GM21723 (cell line): Measurements from ENCODE around the gene LYPD4.
"Not testable (repeated sequence)": the region's sequence is repeated elsewhere in the genome, so short reads cannot be mapped to it uniquely, and the experiment has no call there.

Source experiments
- ATAC-seq: cut with Tn5 transposase; IDR thresholded peaks from one replicate; pipeline ENCODE4 v1.9.1; 2021; ENCODE audit warnings: mild to moderate bottlenecking, moderate library complexity; ENCODE audit not compliant: unreplicated experiment

LYPD4 gene

DNA sequence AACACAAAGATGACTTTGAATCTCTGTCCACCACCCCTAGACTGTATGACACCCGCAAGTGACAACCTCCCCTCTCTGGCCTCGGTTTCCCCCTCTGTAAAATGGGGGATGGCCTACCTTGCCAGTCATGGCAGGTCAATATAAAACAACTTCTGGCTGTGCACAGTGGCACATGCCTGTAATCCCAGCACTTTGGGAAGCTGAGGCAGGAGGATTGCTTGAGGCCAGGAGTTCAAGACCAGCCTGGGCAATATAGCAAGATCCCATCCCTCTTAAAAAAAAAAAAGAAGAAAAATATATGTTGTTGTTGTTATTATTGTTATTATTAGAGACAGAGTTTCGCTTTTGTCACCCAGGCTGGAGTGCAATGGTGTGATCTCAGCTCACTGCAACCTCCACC, 31.5 kb upstream of the LYPD4 start:
- ATAC-seq: not testable (repeated sequence)

DNA sequence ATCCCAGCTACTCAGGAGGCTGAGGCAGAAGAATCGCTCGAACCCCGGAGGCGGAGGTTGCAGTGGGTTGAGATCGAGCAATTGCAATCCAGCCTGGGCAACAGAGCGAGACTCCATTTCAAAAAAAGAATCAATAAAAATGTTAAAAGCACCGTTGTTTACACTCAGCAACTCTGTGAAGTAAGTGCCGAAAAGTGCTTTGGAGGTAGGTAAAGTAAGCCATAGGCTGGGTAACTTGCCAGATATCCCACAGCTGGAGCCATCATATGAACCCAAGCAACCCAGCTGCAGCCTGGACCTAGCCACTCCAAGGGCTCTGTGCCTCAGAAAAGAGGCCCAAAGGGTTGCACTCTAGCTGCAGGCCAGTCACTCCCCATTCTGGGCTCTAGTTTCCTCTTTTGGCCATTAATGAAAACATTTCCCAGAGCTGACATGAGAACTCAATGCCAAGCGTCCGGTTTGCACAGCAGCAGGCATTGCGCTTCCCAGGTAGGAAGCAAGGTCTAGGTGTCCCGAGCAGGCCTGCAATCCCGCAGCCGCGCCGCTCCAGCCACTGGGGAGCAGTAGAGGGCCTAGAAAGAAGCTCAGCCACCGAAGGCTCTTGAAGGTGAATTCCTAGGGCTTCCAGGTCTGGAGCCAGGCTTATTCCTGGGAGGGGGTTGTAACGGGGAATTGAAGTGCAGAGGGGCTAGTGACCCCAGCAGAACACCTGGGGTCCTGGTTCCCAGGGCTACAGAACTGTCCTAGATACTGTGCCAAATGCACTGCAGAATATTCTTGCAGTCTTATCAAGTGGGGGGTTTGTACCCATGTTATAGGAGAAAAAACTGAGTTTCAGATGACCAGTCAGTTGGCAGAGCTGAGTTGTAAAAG, 28.5 kb upstream of the LYPD4 start:
- no peak for ATAC-seq

DNA sequence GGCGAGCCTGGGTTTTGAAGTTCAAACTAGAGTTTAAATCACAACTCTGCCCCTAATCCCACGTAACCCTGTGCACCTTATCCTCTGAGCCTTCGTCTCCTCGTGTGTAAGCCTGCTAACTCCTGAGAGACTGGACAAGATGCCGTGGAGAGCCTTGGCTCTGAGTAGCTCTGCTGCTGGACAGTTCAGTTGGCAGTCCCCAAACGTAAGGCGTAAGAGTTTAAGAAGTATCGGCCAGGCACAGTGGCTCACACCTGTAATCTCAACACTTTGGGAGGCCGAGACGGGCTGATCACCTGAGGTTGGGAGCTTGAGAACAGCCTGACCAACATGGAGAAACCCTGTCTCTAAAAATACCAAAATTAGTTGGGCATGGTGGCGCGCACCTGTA, 27.9 kb upstream of the LYPD4 start:
- no peak for ATAC-seq

DNA sequence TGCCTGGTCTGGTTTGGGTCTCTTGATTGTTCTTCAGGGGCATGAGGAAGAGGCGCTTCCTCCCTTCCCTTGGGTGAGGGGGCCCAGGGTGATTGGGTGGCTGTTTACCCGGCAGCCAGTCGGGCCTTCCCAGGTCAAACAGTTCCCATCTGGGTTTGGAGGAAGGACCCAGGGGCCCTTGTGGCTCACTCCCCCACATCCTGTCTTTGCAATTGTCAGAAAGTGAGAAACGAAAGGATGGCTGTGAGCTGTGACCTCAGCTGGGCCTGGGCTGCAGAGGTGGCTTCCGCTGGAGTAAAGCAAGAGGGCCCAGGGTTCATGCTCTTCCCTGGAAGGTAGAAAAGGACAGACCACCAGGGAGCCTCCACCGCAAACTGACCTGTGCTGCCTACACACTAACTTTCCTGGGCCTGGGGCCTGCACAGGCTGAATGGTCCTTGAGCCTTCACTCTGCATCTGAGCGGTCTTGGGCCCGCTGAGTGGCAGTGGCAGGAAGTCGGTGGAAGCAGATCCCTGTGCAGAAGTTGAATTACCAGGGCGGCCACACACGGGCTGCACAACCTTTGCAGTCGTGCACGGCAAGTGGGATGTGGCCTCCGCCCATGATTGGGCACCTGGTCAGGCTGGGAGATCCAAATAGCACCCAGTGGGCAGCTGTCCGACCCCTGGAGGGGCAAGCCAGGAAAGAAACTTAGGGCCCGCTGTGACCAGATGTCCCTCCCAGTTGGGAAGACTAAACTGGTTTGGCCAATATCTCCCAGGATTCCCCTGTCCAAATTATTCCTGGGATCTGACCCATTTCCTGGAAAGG, 27.3 kb upstream of the LYPD4 start:
- ATAC-seq: peak; percentile 50

DNA sequence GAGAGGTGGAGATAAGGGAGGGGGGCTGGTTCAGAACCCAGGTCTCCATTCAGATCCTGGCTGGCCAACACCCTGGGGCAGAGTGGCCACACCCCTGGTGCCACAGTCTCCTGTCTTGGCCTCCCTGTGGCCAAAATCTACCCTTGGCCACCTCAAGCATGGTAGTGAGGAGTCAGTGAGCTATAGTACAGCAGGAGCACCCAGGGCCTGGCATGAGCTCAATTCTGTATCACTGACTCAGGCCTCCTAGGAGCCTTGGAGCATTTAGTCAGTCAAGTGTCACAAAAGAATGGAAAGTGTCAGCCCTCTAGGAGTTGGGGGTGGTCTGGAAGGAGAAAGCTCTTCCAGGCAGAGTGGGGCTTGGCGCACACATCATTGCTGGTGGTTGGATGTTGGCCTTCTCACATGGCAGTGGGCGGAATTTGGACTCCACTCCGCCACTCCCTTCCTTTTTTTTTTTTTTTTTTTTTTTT, 26.0 kb upstream of the LYPD4 start:
- ATAC-seq: no peak

DNA sequence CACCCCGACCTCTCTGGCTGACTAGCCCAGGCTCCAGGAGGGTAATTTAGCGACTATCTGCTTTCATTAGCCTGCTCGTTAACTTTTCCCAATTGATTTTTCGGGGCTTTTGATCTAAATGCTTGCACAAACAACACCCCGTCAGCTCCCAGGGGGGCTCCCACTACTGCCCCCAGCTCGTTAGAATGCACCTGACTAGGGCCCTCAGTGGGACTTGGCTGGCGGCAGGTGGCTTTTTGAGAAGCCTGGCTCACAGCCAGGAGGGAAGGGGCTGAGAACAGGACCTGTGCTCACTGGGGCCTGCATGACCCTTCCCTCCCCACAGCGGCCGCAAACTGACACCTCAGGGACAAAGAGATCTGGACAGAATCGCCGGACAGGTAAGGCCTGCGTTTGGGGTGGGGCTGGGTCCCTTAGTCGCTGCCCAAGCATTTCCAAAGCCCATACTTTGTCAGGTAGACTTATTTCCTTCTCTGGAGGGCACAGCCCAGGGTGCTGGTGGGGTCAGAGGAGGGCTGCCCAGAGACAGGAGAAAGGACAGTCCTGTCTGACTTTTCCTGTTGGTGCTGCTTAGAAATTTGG, 25.0 kb upstream of the LYPD4 start:
- no peak for ATAC-seq

DNA sequence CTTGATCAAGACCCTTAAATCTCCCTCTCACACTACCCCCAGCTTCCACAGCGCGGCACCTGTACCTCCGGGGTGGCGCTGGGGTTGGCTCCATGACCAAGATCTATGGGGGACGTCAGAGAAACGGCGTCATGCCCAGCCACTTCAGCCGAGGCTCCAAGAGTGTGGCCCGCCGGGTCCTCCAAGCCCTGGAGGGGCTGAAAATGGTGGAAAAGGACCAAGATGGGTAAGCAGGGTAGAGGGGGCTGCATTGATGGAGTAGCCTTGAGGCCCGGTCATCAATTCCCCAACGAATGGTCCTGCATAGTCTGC, 24.5 kb upstream of the LYPD4 start:
- ATAC-seq: no peak

DNA sequence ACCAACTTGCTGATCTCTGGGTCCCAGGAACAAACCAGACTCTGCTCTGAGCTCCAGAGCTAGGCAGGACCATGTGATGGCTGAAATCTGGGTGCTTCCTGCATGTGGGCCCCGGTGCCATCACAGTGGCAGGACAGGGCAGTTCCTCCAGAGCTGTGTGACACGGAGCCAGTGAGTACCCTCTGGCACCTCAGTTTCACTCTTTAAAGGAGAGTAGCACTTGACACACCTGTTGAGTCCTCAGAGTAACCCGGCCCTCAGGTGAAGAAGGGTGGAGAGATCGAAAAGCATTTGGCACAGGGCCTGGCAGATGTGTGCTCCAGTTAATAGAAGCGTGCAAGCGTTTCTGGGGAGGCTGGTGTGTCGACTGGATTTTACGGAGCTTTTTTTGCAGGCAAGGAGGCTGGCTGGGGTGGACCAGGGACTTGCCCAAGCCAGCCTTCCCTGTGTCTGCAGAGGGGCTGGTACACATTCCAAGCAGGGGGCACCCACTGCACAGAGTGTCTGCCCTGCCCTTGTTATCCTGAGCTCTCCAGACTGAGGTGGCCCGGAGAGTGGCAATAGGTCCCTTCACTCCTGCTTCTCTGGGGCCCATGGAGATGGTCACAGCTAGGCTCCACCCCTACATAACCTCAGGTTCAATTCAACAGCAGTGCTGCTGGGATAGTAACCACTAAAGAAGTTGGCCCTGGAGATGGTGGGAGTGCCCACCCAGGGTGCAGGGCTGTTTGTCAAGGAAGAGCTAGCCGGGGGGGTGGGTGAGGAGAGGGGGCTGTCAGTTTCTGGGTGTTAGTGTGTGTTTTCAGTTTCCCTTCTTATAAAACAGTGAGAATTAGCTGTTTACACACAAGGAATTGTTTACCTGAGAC, 23.9 kb upstream of the LYPD4 start:
- ATAC-seq: no peak

DNA sequence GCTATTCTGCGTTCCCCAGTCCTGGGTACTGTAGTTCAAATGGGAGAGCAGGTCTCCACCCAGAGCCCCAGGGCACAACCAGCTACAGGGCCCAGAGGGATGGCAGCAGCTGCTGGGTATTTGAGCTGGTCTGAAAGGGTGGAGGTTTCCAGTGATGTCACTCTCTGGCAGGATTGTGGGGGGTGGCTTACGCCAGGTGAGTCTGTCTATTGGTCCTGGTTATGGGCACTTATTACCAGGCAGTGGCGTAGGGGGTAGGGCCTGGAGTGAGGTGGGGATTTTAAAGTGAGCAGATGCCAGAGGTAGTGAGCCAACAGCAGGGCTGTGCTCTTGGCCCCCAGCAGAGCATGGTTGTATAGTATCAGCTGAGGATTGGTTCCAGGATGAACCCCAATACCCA, 21.8 kb upstream of the LYPD4 start:
- ATAC-seq: no peak

DNA sequence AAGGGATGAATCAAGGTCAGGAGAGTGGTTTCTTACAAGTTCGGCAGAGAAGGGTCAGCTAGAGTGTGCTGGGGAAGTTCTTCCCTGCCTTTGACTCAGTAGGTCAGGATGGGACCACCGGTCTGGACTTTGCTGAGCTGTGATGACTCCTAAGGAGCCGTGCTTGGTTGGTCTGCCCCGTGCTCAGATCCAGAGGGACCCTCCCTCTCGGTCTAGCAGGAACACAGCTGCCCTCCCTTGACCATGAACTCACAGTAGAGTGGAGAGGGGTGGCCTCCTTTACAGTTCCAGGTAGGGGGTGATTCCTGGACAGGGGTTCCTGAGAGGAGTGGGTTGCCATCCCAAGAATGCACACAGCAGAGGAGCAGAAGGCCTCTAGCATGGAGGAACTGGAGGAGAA, 19.9 kb upstream of the LYPD4 start:
- no peak for ATAC-seq

DNA sequence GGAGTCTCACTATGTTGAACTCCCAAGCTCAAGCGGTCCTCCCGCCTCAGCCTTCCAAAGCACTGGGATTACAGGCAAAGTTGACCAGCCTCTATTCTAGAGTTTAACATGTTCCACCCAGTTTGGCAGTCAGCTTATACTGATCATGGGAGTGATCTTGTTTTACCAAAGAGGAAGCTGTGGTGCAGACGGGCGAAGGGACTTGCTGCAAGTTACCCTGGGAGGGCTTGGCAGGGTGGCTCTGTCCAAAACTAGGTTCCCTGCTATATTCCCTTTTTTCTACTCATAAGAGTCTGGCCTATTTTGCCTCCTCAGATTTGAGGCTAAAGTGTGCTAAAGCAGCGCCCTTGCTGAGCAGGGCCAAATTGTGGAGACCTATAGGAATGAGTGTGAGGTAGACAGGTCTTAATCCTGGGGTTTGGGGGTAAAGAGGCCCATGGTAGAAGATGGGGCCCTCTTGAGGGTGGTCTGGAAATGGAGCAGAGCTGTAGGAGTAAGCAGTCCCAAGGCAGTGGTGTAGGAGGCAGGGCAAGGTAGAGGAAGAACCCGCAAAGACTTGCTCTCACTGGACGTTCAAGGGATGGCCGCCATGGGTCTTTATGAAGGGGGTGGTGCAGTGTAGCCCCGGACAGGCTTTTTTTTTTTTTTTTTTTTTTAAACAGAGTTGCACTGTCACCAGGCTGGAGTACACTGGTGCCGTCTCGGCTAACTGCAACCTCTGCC, 18.9 kb upstream of the LYPD4 start:
- ATAC-seq: no peak

DNA sequence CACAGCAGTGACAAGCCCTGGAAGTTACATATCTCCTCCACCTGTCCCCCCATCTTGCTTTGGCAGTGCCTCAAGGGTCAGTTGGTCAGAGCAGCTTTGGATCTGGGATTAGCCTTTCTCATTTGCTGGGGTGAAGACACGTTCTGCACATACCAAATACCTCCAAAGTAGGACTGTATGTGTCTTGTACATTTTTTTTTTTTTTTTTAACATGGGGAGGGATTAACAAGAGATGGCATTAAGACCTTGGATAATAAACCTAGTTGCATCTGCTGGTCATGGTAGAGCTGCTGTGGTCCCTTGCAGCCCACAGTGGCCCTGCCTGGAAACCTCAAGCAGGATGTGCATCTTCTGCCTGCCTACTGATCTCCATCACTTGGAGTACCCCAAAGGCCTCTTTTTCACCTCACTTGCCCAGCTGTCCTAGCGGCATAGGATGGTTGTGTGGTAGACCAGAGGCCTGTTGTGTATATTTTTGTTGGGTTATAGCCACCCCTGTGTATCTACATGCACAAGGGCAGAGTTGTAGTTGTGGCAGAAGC, 18.0 kb upstream of the LYPD4 start:
- no peak for ATAC-seq

DNA sequence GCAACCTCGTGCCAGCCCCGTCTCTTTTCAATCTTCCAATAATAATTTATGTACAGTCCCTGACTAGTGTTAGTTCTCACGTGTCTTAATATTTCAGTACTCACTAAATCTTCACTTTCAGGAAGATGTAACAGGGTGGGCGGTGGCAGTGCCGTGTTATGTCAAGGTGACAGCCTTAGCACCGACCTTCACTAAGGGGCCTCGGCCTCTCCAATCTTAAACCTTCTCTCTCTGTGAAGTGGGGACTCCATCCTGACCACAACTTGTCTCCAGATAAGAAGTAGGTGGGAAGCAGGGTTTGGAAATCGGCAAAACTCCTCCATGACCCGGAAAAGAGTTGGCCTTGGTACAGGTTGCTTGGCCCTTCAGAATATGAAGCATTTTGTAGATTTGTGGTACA, 17.4 kb upstream of the LYPD4 start:
- no peak for ATAC-seq

DNA sequence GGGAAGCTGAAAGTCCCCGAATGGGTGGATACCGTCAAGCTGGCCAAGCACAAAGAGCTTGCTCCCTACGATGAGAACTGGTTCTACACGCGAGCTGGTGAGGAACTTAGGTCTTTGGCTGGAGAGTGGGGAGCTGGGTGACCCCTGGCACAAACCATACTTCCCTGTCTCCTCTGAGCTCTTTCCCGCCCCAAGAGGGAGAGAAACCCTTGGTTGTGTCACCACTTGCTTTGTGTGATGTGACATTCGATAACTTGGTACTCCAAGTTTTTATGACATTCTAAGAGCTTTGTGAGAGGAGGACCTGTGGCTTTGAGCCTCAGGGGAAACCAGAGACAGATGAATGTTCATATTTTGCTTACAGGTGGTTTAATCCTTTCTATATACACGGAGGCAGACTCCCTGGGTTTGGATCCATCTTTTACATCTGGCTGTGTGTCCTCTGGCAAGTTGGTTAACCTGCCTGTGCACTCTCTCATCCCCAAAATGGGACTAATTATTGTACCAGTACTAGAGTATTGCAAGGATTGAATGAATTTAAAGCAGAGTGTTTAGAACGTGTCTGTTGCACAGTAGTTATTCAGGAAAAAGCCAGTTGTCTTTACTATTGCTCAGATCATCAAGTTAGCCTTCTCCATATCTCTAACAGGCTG, 16.8 kb upstream of the LYPD4 start:
- ATAC-seq: no peak

DNA sequence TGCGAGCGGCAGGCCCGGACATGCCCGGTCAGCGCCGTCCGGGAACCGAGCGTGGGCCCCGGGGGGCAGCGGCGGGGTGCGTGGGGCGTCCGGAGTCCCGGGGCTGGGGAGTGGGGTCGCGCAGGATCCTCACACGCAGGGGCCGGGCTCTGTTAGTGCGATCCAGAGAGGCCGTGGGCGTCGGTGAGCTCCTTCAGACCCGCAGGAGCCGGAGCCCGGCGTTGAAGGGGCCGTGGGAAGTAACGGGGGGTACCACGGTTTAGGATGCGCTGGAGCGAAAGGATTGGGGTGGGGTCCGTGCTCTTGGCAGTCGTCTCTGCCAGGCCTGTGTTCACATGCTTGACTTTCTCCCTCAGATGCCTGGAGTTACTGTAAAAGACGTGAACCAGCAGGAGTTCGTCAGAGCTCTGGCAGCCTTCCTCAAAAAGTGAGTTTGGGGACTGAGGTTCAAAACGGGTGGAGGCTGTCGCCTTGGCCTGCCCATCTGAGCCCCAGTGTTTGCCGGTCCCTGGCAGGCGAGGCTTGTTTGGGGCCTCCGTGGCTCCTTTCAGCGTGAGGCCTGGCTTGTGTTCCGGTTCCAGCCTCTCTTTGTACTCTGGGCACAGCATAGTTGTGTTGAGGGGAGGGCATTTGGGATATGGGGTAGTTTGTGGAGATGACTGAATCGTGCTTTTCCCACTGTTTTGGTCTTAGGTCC, 16.1 kb upstream of the LYPD4 start:
- ATAC-seq: no peak

DNA sequence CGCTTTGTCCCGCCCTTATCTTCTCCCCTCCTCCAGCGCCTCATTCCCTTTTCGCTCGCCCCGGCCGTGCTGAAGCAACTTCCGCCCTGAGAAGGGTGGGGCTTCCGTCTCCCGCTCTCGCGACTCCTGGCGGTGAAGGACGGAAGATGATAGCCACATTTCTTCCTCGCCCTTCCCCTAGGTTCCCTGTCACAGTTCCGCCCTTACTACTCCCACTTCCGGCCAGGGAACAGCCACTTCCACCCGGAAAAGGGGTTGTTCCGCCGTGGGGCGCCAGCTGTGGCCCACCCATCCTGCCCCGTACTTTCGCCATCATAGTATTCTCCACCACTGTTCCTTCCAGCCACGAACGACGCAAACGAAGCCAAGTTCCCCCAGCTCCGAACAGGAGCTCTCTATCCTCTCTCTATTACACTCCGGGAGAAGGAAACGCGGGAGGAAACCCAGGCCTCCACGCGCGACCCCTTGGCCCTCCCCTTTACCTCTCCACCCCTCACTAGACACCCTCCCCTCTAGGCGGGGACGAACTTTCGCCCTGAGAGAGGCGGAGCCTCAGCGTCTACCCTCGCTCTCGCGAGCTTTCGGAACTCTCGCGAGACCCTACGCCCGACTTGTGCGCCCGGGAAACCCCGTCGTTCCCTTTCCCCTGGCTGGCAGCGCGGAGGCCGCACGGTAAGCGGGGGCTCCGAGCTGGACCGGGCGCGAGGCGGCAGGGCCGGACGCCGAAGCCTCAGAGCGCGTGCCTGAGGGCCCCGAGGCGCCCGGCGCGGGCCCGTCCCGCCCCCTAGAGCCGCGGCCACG, 15.3 kb upstream of the LYPD4 start, which contains the start of gene RPS19:
TSS of gene RPS19 (plus strand) at position 638 of the 801 bp plus-strand sequence. CDS start 520 bp downstream, outside the sequence.
- peak; percentile 81 for ATAC-seq

DNA sequence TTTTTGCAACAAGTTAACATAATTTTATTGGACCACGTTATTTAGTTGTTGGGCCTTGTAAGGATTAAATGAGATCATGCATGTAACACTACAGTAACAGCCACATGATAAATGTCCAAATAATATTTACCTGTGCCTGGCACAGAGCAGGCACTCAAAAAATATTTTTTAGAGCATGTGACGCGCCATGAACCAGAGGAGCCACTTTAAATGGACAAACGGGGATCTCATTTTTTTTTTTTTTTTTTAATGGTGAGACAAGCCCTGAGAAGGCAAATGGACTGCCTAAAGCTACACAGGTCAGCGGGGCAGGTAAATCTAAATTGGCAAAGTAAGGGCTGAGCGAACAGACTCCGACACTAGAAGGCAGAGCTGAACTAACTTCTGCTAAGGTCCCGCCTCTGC, 14.7 kb upstream of the LYPD4 start:
- ATAC-seq: no peak

DNA sequence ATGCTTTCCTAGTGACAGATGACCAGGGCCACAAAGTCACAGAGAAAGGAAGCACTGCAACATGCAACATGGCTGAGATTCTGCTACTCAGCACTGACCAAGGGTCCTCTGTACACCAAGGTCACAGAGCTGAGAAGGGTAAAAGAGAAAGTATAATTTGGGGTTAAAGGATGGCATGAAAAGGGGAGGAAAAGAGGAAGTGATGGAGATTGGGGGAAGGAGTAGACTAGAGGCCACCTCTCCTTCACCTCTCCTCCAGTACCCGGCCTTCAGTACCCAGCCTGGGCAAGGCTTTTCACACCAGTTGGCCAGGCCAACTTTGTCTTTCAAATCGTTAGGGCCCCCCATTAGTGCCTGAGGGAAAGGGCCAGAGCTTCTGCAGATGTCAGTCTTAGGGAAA, 9.3 kb upstream of the LYPD4 start:
- ATAC-seq: no peak
